ENCODE results near the gene FASTKD2. TPM values are rescaled to one million over a fixed set of nuclear protein-coding genes. Genes with fewer than 3 reads are reported as not detected.

Gene FASTKD2
- total RNA-seq, 1 experiment from 2014 or later: 34.6 TPM

GRCh38 chr2:206814498-206814897 lies 49.1 kb downstream of the FASTKD2 start:
- no peak overlapping the region for H3K4me3 Mint-ChIP-seq (ENCODE audit: unreplicated experiment)
- H3K27ac Mint-ChIP-seq (ENCODE audit: low read depth, unreplicated experiment): no peak overlapping the region
- H3K27me3 Mint-ChIP-seq (ENCODE audit: insufficient read depth, unreplicated experiment): no peaks in the 10 kb centered on the region
- ChIA-PET POLR2A (interaction anchor here (0.7 kb wide), 1 partner anchor 161 kb away, joined by 4 read pairs; no protein-coding TSS in a partner anchor), CTCF (interaction anchor here (1.3 to 1.8 kb wide), 3 partner anchors 14 to 659 kb away, joined by 4 to 8 read pairs (median 5); no protein-coding TSS in a partner anchor)
- no peaks in the 10 kb centered on the region for H3K9me3 Mint-ChIP-seq (ENCODE audit: unreplicated experiment)
- TF ChIP-seq CTCF (IDR thresholded peaks at IDR 0.05; ENCODE audit: unreplicated experiment): no peak
- intact Hi-C loops (cut with micrococcal nuclease): no loop called here
- no peaks in the 10 kb centered on the region for H3K4me1 Mint-ChIP-seq (ENCODE audit: insufficient read depth, unreplicated experiment)
- H3K36me3 Mint-ChIP-seq (ENCODE audit: insufficient read depth, unreplicated experiment): no peaks in the 10 kb centered on the region
- DNase-seq (ENCODE audit: unreplicated experiment): no peak
- BruUV-seq (replicated peaks): no TSS peak

GRCh38 chr2:206820807-206821206 lies 55.4 kb downstream of the FASTKD2 start:
- BruUV-seq (replicated peaks): no TSS peak
- H3K27ac Mint-ChIP-seq (ENCODE audit: low read depth, unreplicated experiment): no peak overlapping the region
- DNase-seq (ENCODE audit: unreplicated experiment): no peak

GRCh38 chr2:206823178-206823577 lies 57.8 kb downstream of the FASTKD2 start:
- H3K9me3 Mint-ChIP-seq (ENCODE audit: unreplicated experiment): no peaks in the 10 kb centered on the region
- no peaks in the 10 kb centered on the region for H3K36me3 Mint-ChIP-seq (ENCODE audit: insufficient read depth, unreplicated experiment)
- no peaks in the 10 kb centered on the region for H3K4me1 Mint-ChIP-seq (ENCODE audit: insufficient read depth, unreplicated experiment)
- no TSS peak for BruUV-seq (replicated peaks)
- no peak for DNase-seq (ENCODE audit: unreplicated experiment)
- intact Hi-C loops (cut with micrococcal nuclease): no loop called here
- TF ChIP-seq CTCF (IDR thresholded peaks at IDR 0.05; ENCODE audit: unreplicated experiment): no peak
- no peaks in the 10 kb centered on the region for H3K27me3 Mint-ChIP-seq (ENCODE audit: insufficient read depth, unreplicated experiment)
- ChIA-PET POLR2A (no interaction called here), CTCF (interaction anchor here (1.5 kb wide), 1 partner anchor 9 kb away, joined by 4 read pairs; no protein-coding TSS in a partner anchor)
- no peak overlapping the region for H3K27ac Mint-ChIP-seq (ENCODE audit: low read depth, unreplicated experiment)
- H3K4me3 Mint-ChIP-seq (ENCODE audit: unreplicated experiment): no peak overlapping the region

More at GRCh38 chr2:206820807-206821206, 55.4 kb downstream of the FASTKD2 start:
- no peak for TF ChIP-seq CTCF (IDR thresholded peaks at IDR 0.05; ENCODE audit: unreplicated experiment)
- ChIA-PET CTCF (no interaction called here), POLR2A (no interaction called here)
- H3K36me3 Mint-ChIP-seq (ENCODE audit: insufficient read depth, unreplicated experiment): no peaks in the 10 kb centered on the region
- no peaks in the 10 kb centered on the region for H3K4me1 Mint-ChIP-seq (ENCODE audit: insufficient read depth, unreplicated experiment)
- no peaks in the 10 kb centered on the region for H3K27me3 Mint-ChIP-seq (ENCODE audit: insufficient read depth, unreplicated experiment)
- H3K9me3 Mint-ChIP-seq (ENCODE audit: unreplicated experiment): no peaks in the 10 kb centered on the region
- no peak overlapping the region for H3K4me3 Mint-ChIP-seq (ENCODE audit: unreplicated experiment)
- intact Hi-C loops (cut with micrococcal nuclease): no loop called here

- Mint-ChIP-seq H3K27me3 (ENCODE audit: insufficient read depth, unreplicated experiment) (no peaks in the 10 kb centered on the region), H3K4me1 (ENCODE audit: insufficient read depth, unreplicated experiment) (no peaks in the 10 kb centered on the region), H3K36me3 (ENCODE audit: insufficient read depth, unreplicated experiment) (no peaks in the 10 kb centered on the region), H3K9me3 (ENCODE audit: unreplicated experiment) (no peaks in the 10 kb centered on the region), H3K4me3 (ENCODE audit: unreplicated experiment) (no peak overlapping the region), H3K27ac (ENCODE audit: low read depth, unreplicated experiment) (no peak overlapping the region)
- intact Hi-C loops (cut with micrococcal nuclease): no loop called here
- ChIA-PET CTCF (interaction anchor here (0.7 to 1.1 kb wide), 2 partner anchors 19 to 649 kb away, joined by 3 read pairs; no protein-coding TSS in a partner anchor), POLR2A (interaction anchor here (0.6 kb wide), 1 partner anchor 438 kb away, joined by 3 read pairs; no protein-coding TSS in a partner anchor)
- no peak for TF ChIP-seq CTCF (IDR thresholded peaks at IDR 0.05; ENCODE audit: unreplicated experiment)
- no TSS peak for BruUV-seq (replicated peaks)
- DNase-seq (ENCODE audit: unreplicated experiment): no peak
Observed at GRCh38 chr2:206824087-206824618, 58.7 kb downstream of the FASTKD2 start.

Data from MCF 10A (cell line).